CD4-positive, alpha-beta memory T cell (primary cell): ENCODE measurements around the gene TMEM115. TPM values are rescaled to one million over a fixed set of nuclear protein-coding genes. Genes with fewer than 3 reads are reported as not detected.

Experiments
- polyA plus RNA-seq, 2 donors: library from polyadenylated mRNA; unstranded; fragments of 300-500 nt; fragmentation: Illumina TruSeq; gene quantifications; one replicate each; pipeline ENCODE4 v1.2.3, GENCODE V29; 2021
- total RNA-seq, 2 experiments: library from RNA; stranded (reverse); gene quantifications; one replicate each; pipeline ENCODE4 v1.2.3, GENCODE V29; 2021

Gene TMEM115
- total and polyA plus RNA-seq, 4 experiments from 2014 or later, result 28.6 to 38.4 (median 32.8) TPM

Other genes starting within 250 kb of the TMEM115 start
- gene SEMA3F, start 204.2 kb downstream of the TMEM115 start, total RNA-seq, result not detected
- not detected for gene SEMA3F, start 204.2 kb downstream of the TMEM115 start, polyA plus RNA-seq
- gene GNAT1, start 167.9 kb downstream of the TMEM115 start, total RNA-seq, result not detected
- gene GNAT1, start 167.9 kb downstream of the TMEM115 start, polyA plus RNA-seq, result not detected
- gene SLC38A3, start 154.2 kb downstream of the TMEM115 start, total RNA-seq, result not detected
- gene SLC38A3, start 154.2 kb downstream of the TMEM115 start, polyA plus RNA-seq, result not detected
- gene GNAI2, start 123.3 kb downstream of the TMEM115 start, total RNA-seq, result 100 to 1,000 TPM; 292 to 300 TPM
- gene GNAI2, start 123.3 kb downstream of the TMEM115 start, polyA plus RNA-seq, result 100 to 1,000 TPM; 532 to 615 TPM
- under 1 TPM; 0.50 to 0.87 TPM for gene SEMA3B, start 90.4 kb downstream of the TMEM115 start, total RNA-seq
- gene SEMA3B, start 90.4 kb downstream of the TMEM115 start, polyA plus RNA-seq, result not detected
- gene LSMEM2, start 80.4 kb downstream of the TMEM115 start, total RNA-seq, result not detected
- gene LSMEM2, start 80.4 kb downstream of the TMEM115 start, polyA plus RNA-seq, result under 1 TPM in 1 of 2 donors, not detected in 1; 0.20 TPM
- 10 to 100 TPM; 58.6 to 65.3 TPM for gene IFRD2, start 67.1 kb downstream of the TMEM115 start, total RNA-seq
- 10 to 100 TPM; 62.0 to 84.7 TPM for gene IFRD2, start 67.1 kb downstream of the TMEM115 start, polyA plus RNA-seq
- 1 to 10 TPM; 5.1 to 5.4 TPM for gene HYAL3, start 60.1 kb downstream of the TMEM115 start, total RNA-seq
- gene HYAL3, start 60.1 kb downstream of the TMEM115 start, polyA plus RNA-seq, result 1 to 10 TPM; 4.4 to 7.1 TPM
- 10 to 100 TPM; 33.1 to 33.7 TPM for gene NAA80, start 60.1 kb downstream of the TMEM115 start, total RNA-seq
- 10 to 100 TPM; 16.7 to 30.3 TPM for gene NAA80, start 60.1 kb downstream of the TMEM115 start, polyA plus RNA-seq
- gene HYAL1, start 55.9 kb downstream of the TMEM115 start, total RNA-seq, result under 1 TPM; 0.38 to 0.50 TPM
- under 1 TPM; 0.09 to 0.20 TPM for gene HYAL1, start 55.9 kb downstream of the TMEM115 start, polyA plus RNA-seq
- 1 to 10 TPM; 3.7 to 4.0 TPM for gene HYAL2, start 36.8 kb downstream of the TMEM115 start, total RNA-seq
- gene HYAL2, start 36.8 kb downstream of the TMEM115 start, polyA plus RNA-seq, result 10 to 100 TPM; 10.3 to 12.3 TPM
- gene TUSC2, start 31.3 kb downstream of the TMEM115 start, total RNA-seq, result 10 to 100 TPM; 25.3 to 30.0 TPM
- gene TUSC2, start 31.3 kb downstream of the TMEM115 start, polyA plus RNA-seq, result 10 to 100 TPM; 45.1 to 45.9 TPM
- 10 to 100 TPM; 81.9 to 86.9 TPM for gene RASSF1, start 18.7 kb downstream of the TMEM115 start, total RNA-seq
- gene RASSF1, start 18.7 kb downstream of the TMEM115 start, polyA plus RNA-seq, result 10 to 100 TPM; 37.5 to 62.3 TPM
- 1 to 10 TPM; 3.7 to 4.2 TPM for gene ZMYND10, start 13.8 kb downstream of the TMEM115 start, total RNA-seq
- not detected for gene ZMYND10, start 13.8 kb downstream of the TMEM115 start, polyA plus RNA-seq
- gene NPRL2, start 8.7 kb downstream of the TMEM115 start, total RNA-seq, result 10 to 100 TPM; 50.0 to 53.0 TPM
- 10 to 100 TPM; 39.6 to 41.9 TPM for gene NPRL2, start 8.7 kb downstream of the TMEM115 start, polyA plus RNA-seq
- 10 to 100 TPM; 39.6 to 40.0 TPM for gene CYB561D2, start 8.7 kb downstream of the TMEM115 start, total RNA-seq
- 10 to 100 TPM; 66.2 to 68.3 TPM for gene CYB561D2, start 8.7 kb downstream of the TMEM115 start, polyA plus RNA-seq
- gene CACNA2D2, start 144.1 kb upstream of the TMEM115 start, total RNA-seq, result 1 to 10 TPM; 1.7 to 1.9 TPM
- gene CACNA2D2, start 144.1 kb upstream of the TMEM115 start, polyA plus RNA-seq, result under 1 TPM in 1 of 2 donors, not detected in 1; 0.24 TPM
- gene C3orf18, start 208.2 kb upstream of the TMEM115 start, total RNA-seq, result 10 to 100 TPM; 14.3 to 16.2 TPM
- 10 to 100 TPM; 14.2 to 22.3 TPM for gene C3orf18, start 208.2 kb upstream of the TMEM115 start, polyA plus RNA-seq
- 10 to 100 TPM; 55.3 to 56.7 TPM for gene HEMK1, start 210.0 kb upstream of the TMEM115 start, total RNA-seq
- gene HEMK1, start 210.0 kb upstream of the TMEM115 start, polyA plus RNA-seq, result 10 to 100 TPM; 21.2 to 36.7 TPM